ENCODE data around the gene DNAJB14. TPM values are rescaled to one million over a fixed set of nuclear protein-coding genes. Genes with fewer than 3 reads are reported as not detected.
"Not testable (repeated sequence)": the region's sequence is repeated elsewhere in the genome, so short reads cannot be mapped to it uniquely, and the experiment has no call there.

DNAJB14 gene
- 51.8 and 54.3 TPM in 2 replicates for total RNA-seq

DNA sequence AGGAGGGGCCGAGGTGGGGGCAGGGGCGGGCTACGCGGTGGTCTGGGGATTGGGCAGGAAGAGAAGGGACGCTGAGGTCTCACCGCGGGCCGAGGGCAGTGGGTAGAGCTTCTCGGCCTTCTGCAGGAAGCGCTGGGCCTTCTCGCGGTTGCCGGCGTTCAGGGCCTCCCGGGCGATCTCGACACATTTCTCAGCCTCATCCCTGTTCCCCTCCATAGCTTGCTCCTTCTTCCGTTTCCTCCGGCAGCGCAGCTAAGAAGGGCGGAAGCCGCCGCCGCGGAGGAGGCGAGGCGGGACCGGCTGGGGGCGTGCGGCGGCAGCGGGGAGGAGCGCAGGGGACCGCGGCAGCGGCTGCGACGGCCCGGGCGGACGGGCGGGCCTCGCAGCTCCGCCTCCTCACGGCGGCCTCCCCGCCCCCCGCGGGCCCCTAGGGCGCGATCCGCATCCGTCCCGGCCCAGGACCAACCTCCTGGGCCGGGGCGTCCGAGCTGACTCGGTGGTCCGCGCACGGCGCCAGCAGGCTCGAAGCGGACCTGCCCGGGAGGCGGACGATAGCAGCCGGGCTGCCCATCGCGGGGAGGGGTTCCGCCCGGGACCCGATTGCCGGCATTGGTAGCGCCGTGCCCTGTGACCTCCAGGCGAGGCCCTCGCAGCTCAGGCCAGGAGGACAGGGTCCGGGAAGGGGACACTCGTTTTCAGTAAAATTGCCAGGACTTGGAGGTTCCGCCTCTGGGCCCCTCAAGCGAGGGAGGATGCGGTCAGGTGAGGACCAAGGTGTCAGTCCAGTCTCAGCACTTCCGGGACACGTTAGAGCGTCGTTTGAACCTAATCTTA, at the start of gene DNAJB14:
Gene DNAJB14, minus strand, starts transcription at position 263 of the 834 bp plus-strand sequence. Its CDS starts 47 bp downstream, at position 216.
- intact Hi-C loops (cut with micrococcal nuclease), result loop anchor here (1.0 to 5.0 kb wide), 6 partner anchors 26 to 1684 kb away; partner anchors contain the start of genes ADH5, LAMTOR3 and RAP1GDS1

GRCh38 chr4:99991741-99992140, 45.3 kb upstream of the DNAJB14 start:
- intact Hi-C loops (cut with micrococcal nuclease), result no loop called here

DNA sequence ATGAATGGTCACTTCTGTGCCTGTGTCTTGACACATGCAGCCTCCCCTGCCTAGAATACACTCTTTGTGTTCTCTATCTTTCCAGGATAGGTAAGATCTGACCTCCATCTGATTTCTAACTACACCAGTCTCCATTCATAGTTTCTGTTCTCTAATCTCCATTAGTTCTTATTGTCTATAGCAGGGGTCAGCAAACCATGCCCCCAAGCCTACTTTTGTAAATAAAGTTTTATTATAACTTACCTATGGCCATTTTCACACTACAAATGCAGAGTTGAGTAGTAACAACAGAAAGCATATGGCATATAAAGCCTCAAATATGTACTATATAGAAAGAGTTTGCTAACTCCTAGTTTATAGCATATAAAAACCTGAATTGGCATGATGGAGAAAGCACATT, 41.3 kb upstream of the DNAJB14 start:
- intact Hi-C loops (cut with micrococcal nuclease), result no loop called here

DNA sequence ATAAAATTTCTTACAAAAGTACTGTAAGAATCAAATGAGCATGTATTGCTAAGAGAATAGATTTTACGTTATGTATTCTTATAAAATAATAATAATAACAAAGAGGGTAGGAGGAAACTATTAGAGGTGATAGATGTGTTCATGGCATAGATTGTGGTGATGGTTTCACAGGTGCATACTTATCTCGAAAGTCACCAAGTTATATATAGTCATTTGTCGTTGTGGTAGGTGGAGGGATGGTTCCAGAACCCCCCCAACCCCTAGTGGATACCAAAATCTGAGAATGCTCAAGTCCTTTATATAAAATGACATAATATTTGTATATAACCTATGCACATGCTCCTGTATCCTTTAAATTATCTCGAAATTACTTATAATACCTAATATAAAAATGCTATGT, 40.4 kb upstream of the DNAJB14 start:
- intact Hi-C loops (cut with micrococcal nuclease), result no loop called here

- intact Hi-C loops (cut with micrococcal nuclease), result no loop called here
Measured at GRCh38 chr4:99983289-99983943, 37.0 kb upstream of the DNAJB14 start.

GRCh38 chr4:99979872-99980271, 33.5 kb upstream of the DNAJB14 start:
- intact Hi-C loops (cut with micrococcal nuclease), result no loop called here

DNA sequence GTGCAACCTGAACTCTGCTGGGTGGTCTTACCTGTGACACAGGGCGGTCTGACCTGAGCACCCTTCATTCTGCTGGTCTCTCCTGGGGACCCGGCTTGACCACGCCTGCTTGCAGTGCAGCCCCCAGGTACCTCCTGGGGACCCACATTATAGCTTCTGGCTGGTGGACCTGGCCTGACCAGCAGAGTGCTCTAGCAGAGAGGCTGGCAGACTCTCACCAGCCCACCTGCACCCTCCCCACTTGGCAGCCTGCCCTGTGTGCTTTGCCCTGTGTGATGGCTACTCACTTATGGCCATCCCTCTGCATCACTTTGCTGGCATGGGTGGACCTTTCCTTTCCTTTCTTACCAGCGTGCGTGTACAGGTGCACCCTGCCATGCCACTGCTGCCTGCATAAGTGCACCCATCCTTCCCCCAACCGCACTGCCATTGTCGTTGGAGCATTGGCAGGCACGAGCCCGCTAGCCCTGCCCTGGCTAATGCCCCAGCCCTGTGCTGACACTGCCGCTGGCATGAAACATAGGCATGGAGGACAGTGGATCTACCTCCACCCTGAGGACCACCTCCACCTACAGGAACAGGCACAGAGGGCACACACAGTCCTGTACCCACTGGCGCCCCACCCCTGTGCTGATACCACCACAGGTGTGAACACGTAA, 25.2 kb upstream of the DNAJB14 start:
- intact Hi-C loops (cut with micrococcal nuclease), result no loop called here

GRCh38 chr4:99968330-99968729, 21.9 kb upstream of the DNAJB14 start:
- intact Hi-C loops (cut with micrococcal nuclease), result no loop called here

DNA sequence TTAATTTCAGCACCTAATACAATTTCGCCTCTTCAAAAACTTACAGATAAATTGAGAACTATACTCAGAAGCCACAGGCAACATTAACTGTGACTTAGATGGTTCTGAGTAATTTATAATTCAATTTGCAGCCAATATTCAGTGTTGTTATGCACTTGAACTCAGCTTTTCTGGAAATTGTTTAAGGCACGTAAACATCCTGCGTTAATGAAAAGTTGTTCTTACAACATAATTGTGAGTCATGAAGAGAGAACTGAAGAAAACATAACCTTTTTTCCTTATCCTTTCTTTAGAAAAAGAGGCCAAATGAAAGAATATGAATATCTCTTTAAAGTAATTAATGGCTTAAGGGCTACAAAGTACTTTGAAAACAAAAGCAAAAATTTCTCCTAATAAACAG, 20.3 kb upstream of the DNAJB14 start:
- intact Hi-C loops (cut with micrococcal nuclease), result no loop called here

GRCh38 chr4:99965674-99966350, 19.4 kb upstream of the DNAJB14 start:
- intact Hi-C loops (cut with micrococcal nuclease), result loop anchor here (1.0 kb wide), 1 partner anchor 16 kb away; the partner anchor contains the start of gene H2AZ1

- intact Hi-C loops (cut with micrococcal nuclease), result loop anchor here (1.0 kb wide), 1 partner anchor 15 kb away; the partner anchor contains the start of gene H2AZ1
Measured at GRCh38 chr4:99965173-99965572, 18.8 kb upstream of the DNAJB14 start.

DNA sequence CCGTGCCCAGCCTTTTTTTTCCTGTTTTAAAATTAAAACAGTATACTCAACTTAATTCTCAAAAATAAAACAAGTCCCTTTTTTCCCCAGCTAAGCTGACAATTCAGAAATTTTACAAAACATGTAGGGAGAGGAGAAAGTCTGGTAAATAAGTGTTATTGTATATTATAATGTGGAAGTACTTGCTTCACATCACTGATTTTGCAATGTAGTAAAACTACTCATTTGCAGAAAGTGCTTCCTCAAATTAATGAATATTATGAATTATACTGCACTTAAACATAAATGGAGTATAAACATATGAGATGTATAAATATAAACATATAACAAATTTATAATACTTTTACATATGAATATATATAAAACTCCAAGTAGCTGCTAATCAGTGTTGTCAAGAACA, 15.3 kb upstream of the DNAJB14 start:
- intact Hi-C loops (cut with micrococcal nuclease), result no loop called here

- intact Hi-C loops (cut with micrococcal nuclease), result no loop called here
Measured at GRCh38 chr4:99960648-99961047, 14.2 kb upstream of the DNAJB14 start.

GRCh38 chr4:99958207-99958606, 11.8 kb upstream of the DNAJB14 start:
- intact Hi-C loops (cut with micrococcal nuclease), result not testable (repeated sequence)

DNA sequence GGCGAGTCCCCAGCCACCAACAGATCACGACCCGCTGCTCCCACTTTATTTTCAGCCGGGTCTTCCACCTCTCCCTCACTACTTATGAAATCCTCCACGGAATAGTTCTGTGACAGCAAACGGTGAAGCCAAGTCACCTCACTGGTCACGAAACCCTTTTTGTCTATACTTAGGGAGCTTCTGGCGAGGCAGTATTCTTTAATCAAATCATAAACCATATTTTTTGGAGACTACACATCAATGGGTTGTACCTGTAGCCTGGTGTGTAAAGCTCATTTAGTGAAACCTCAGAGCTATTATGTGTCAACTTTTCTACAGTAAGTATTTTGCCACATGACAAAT, 4.5 kb upstream of the DNAJB14 start:
- intact Hi-C loops (cut with micrococcal nuclease), result loop anchor here (1.0 to 5.0 kb wide), 9 partner anchors 14 to 1808 kb away; partner anchors contain the start of genes DAPP1, METAP1 and STPG2

DNA sequence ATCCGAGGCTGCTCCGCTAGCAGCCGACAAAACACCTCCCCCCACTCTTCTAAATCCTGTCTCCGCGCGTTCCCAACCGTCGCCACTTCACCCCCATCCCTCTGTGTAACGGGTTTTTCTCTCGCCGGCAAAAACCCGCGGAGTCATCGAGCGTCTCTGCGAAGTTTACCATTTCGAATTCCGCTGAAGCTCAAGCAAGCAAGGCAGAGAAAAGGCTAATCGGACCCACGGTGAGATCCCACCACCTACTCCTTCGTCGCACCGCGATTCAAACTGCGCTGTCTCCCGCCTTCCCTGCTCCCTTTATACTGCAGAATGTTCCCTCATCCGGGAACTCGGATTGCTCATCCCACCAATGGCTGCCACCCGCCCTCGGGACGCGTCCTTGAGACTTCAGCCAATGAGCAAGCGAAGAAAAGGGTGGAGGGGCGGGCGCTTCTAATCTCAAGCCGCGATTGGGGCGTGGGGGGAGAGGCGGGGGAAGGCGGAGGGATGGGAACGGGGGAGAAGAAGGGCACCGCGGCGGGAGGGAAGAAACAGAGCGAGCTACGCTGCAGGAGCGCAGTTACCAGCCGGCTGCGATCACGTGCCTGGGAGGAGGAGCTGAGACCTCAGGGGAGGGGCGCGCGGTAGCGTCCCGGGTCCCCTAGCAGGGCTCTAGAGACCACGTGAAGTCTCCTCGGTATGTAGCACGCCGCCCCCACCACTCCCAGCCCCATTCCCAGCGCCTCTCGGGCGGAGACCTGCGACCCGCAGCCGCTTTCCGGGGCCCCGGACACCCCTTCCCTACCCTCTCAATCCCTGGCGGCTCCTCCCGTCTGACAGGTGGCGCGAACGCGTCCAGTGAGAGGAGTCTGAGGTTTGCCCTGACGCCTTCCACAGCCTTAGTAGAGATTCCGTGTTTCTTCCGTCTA, 3.8 kb upstream of the DNAJB14 start, which contains the start of gene H2AZ1:
Gene H2AZ1, minus strand, starts transcription at position 277 of the 914 bp plus-strand sequence. Its CDS starts 105 bp downstream, at position 172.
- intact Hi-C loops (cut with micrococcal nuclease), result loop anchor here (1.0 to 5.0 kb wide), 15 partner anchors 15 to 1807 kb away; partner anchors contain the start of genes DAPP1, METAP1, RAP1GDS1 and STPG2

- intact Hi-C loops (cut with micrococcal nuclease), result loop anchor here (1.0 to 5.0 kb wide), 6 partner anchors 37 to 1687 kb away; partner anchors contain the start of gene RAP1GDS1
Measured at GRCh38 chr4:99949034-99949998, 2.9 kb upstream of the DNAJB14 start.

DNA sequence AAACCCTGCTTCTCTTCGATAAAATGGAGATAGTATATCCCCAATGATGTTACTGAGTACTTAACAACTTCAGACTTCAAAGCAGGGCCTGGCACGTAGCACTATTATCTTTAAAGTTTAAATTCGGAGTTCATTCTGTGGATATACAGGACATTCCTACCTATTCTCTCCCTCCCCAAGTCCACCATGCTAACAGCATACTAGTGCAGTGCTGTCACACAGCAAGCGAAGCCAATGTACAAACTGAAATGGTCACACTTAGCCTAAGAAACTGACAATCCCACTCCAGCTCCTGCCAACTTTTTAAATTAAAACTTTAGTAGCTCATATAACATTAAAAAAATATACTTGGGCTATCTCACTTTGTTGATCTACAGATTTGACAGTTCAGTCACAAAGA, 1.2 kb upstream of the DNAJB14 start:
- intact Hi-C loops (cut with micrococcal nuclease), result loop anchor here (2.0 to 5.0 kb wide), 5 partner anchors 27 to 1685 kb away; partner anchors contain the start of genes ADH5 and RAP1GDS1
